IPS-NIHi7 (cell line): ENCODE results near the gene SNX5.

Source experiments
- DNase-seq: peaks from one replicate; pipeline ENCODE4 v3.0.0; 2012; ENCODE audit warnings: mixed read lengths; ENCODE audit errors: extremely low spot score

SNX5 gene

DNA sequence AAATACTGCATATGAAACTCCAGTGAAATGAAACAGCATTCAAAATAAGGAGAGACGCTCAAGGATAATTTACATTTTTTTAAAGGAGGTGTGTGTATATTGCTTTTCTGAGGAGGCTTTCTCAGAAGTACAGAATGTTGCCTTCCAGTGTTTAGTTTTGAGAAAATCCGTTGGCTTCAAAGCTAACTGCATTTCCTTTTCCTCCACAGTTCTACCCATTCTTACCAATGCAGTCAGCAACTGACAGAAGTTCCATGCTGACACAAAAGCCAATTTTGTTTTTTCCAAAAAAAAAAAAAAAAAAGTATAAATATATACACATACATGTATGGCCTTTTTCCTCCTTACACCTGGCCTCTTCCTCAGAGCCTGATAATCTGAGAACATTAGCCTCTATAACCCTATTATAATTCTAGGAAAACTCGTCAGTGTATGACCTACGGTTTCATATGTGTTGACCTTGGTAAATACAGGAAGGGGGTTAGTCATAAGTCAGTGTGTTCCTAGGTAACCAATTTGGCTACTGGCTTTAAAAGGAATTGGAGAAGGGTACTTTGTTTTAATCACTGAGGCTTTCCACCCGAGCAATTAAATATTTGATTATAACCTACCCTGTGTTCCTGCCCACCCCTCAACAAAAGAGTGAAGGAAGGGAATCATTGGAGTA is 24.4 kb upstream of the SNX5 start:
- DNase-seq: no peak

DNA sequence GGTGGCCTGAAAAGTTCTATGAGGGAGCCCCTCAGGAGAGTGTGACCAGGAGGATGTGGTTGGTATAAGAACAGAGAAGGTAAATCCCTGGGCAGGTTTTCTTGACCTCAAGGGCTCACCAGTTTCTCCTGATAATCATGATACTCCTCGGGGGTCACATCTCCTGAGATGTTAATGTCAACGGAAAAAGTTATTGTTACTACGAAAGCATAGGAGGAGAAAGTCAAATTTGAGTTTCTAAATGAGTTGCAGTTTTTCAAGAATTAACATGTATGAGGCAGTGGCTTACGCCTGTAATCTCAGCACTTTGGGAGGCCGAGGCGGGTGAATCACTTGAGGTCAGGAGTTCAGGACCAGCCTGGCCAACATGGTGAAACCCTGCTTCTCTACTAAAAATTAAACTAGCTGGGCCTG is 23.6 kb upstream of the SNX5 start:
- no peak for DNase-seq

DNA sequence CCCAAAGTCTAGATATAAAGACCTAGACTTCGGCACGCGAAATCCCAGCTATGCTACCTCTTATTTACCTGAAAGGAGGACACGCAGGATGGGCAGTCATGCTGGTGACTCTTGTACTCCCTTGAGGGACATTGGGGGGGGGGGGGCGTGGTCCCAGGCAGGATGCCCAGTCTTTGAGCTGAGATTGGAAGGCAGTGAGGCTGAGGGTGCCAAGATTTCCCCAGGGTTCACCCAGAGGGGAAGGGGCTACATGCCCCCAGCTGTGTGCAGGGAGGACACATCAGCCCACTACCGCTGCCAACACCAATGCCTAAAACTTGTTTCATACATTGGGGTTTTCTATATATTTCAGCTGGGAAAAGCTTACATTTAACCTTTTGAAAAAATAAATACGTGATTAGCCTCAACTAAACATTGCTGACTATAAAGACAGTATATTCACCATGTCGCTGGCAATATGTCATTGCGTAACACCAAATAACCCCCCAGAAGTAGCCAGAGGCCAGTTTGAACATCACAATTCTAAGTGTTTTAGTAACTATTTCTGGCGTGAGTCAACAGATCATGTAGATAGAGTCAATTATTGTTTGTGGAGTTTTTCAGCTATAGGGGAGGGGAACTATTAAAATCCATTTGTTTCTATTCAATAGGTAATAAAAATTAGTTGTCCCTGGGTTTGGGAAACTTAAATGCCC is 21.8 kb upstream of the SNX5 start:
- no peak for DNase-seq

DNA sequence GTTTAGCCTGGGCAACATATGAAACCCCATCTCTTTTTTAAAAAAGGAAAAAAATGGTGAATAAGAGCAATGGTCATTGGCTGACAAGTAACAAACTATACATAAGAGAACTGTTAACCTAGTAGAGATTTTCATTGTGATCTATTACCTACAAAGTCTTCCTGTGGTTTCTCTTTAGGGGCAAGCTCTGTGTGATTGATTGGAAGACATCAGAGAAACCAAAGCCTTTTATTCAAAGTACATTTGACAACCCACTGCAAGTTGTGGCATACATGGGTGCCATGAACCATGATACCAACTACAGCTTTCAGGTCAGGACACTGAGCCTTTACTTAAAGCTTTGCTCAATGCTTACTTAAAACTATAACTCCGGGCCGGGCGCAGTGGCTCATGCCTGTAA is 19.4 kb upstream of the SNX5 start:
- no peak for DNase-seq

DNA sequence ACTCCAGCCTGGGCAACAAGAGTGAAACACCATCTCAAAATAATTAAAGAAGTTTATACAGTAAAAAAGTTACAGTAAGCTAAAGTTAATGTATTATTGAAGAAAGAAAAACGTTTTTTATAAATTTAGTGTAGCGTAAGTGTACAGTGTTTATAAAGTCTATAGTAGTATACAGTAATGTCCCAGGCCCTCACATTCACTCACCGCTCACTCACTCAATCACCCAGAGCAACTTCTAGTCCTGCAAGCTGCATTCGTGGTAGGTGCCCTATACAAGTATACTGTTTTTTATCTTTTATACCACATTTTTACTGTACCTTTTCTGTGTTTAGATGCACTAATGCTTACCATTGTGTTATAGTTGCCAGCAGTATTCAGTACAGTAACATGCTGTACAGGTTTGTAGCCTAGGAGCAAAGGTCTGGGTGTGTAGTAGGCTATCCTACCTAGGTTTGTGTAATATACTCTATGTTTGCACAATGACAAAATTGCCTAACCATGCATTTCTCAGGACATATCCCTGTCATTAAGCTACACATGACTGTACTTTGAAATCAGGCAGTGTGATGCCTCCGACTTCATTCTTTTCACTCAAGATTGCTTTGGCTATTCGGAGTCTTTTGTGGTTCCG is 16.9 kb upstream of the SNX5 start:
- DNase-seq: no peak

DNA sequence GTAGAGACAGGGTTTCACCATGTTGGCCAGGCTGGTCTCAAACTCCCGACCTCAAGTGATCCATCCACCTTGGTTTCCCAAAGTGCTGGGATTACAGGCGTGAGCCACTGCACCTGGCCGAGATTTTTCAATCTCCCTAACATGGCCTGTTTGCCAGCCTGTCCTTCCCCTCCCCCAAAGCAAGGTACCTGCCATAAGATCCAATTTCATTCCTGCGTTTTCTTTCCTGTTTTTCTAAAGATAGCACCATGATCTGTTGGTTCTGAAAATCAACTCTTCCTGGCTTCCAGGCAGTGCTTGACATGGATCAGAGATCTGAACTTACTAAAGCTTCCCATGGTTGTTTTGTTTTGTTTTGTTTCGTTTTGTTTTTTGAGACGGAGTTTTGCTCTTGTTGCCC is 7.7 kb upstream of the SNX5 start:
- DNase-seq: no peak

DNA sequence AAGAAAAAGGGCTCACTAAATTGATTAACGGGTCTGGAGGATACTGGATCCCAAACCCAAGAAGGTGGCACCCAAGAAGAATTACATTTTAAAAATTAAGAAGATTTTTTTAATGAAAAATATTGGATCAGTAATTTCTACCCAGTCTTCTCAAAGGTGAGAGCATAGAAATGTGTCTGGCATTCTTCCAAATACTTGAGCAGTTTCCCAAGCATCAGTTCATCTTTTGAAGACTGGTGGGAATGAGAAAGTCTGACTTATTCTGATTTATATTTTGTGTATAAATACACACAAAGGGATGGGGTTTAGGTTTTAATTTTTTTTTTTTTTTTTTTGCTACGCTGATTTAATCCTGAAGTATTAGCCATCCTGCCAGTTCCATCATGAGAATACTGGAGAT is 3.5 kb upstream of the SNX5 start:
- DNase-seq: no peak

DNA sequence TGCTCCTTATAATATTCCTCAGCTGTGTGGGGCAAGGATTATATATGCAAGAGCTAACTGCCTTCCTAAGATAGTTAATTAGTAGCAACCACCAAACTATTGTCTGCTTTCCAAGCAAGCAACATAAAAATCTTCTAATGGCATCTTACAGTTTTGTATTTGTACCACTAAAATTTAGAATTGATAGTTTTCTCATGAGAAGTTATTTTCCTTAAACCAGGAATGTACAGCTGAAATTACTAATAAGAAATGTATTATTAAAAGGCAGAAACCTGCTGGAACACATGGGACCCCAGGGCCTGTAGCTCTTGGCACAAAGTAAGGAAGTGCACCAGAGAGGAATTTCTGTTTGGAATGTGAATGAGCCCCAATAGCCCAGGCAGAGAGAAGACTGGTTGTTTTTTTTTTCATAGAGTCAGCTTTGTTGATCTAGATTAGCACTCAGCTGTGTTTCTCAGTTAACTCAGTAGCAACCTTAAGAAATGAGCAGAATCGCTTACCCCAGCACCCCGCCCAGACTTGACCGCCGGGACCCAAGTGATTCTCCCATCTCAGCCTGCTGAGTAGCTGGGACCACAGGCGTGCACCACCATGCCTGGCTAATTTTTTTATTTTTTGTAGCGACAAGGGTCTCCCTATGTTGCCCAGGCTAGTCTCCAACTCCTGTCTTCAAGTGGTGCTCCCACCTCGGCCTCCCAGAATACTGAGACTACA is 2.9 kb upstream of the SNX5 start:
- DNase-seq: peak; percentile 40

DNA sequence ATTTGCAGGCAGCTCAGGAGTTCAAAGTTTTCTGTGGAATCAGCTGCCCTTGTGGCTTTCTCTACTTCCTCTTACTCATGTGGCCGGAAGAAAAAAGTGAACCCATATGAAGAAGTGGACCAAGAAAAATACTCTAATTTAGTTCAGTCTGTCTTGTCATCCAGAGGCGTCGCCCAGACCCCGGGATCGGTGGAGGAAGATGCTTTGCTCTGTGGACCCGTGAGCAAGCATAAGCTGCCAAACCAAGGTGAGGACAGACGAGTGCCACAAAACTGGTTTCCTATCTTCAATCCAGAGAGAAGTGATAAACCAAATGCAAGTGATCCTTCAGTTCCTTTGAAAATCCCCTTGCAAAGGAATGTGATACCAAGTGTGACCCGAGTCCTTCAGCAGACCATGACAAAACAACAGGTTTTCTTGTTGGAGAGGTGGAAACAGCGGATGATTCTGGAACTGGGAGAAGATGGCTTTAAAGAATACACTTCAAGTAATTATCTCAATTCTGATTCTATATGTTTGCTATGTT is 1.4 kb upstream of the SNX5 start:
- DNase-seq: peak; percentile 20

DNA sequence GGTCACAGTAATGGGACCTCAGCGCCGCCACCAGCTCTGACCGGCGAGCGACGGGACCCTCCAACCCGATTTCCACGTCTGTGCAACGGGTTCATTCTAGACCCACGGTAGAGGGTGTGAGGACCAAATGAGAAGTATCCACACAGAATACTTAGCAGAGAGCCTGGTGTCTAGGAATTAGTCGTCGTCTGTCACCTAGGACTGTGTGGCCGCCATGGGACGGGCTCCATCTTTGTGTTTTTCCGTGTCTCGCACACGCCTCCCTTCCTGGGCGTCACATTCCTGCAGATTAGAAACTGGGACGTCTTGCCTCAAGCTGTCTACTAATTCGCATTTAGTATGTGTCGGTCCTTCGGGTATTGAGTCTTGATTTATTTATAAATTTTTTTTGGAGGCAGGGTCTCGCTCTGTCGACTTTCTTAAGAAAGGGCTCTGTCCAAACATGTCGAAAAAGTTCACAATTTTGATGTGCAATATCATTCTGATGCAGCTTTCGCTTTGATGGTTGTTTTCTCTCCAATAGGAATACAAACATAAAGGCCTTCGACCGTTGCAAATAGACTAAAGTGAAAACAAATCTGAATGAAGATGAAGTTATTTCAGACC is 787 bp upstream of the SNX5 start:
- peak; percentile 39 for DNase-seq

DNA sequence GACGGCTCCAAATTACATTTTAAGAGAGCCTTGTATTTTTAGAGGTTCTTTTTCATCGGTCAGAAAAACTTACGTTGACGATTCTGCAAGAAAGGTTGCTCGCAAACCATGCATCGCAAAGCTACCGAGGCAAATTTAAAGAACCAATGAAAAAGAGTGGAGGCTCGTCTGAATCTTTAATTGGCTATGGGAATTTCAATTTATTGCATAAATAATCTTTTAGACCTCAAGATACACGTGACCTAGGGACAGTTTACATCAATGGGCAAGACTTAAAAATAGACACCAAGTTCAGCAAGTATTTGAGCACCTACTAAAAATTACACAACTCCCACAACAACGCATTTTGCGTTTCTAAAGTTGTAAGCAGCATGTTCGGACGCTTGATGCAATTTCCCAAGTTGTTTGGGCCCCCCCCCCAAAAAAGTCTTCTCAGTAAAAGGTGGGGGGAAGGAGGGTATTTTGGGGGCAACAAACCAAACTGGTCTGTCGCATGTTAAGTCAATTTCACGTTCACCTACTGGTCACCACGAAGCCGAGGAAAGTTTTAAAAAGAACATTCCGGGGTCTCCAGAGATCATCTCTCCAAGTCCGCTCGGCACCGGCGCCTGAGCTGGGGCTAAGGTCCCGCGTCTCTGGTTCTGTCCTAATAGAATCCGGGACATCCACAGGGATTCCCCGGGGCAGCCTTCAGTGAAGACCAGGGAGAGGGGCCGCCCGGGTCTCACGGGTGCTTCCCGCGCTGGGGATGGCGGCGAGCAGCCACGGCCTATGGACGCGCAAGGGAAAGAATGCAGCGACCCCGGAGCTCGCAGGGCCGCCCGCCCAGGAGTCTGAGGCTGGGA is 851 bp downstream of the SNX5 start:
- no peak for DNase-seq

DNA sequence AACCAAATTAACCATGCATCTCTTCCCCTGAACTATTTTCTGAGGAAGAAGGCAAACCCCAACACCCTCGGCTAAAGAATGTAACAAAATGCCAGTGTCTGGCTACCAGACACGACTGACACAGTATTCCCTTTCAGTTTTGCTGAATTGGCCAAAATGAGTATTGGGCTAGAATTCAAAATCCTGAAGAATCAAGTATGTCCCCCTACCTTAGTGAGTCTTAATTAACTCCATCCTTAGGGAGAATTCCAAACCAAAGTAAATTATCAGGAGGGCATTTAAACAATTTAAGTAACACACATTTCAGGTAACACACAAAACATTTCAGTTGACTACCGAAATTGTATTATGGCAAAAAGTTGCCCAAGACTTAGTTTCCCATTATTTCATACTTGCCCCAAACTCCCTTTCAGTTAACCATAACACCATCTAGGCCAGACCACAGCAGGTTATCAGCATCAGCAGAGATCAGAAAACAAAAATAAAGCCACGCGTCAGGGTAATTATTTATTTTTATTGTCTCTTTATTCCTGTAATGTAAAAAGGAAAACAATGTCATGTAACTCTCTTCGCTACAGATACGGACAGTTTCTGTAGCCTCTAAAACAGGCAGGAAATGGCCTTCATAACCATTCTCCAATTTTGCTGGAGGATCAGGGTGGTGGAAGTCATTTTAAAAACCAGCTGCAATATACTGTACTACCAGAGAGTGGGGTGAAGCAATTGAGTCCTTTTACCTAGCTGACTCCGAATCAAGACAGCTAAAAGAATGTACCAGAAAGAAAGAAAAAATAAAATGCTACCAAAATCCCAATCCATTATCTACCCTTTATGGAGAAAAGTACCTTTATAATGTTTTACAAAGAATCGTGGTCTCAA is 1.9 kb downstream of the SNX5 start:
- no peak for DNase-seq

DNA sequence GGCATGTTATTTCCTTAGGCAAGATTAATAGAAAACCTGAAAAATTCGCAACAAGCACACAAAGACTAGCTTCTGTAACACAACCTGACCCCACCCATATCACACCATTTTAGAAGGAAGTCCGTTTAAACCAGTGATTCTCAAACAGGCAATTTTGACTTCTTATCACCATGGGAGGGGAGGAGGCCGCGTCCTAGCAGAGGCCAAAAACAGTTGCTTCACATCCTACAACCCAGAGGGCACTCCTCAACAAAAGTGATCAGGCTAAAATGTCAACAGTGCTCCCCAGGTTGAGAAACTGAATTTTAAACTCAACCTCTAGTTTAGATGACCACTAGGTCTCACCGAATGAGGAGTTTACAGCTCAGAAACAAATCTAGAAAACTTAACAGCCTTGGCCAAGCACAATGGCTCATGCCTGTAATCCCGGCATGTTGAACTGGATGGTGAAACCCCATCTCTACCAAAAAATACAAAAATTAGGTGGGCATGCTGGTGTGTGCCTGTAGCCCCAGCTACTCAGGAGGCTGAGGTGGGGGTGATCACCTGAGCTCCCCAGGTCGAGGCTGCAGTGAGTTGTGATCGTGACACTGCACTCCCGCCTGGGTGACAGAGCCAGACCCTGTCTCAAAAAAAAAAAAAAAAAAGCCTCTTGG is 3.4 kb downstream of the SNX5 start:
- DNase-seq: no peak

DNA sequence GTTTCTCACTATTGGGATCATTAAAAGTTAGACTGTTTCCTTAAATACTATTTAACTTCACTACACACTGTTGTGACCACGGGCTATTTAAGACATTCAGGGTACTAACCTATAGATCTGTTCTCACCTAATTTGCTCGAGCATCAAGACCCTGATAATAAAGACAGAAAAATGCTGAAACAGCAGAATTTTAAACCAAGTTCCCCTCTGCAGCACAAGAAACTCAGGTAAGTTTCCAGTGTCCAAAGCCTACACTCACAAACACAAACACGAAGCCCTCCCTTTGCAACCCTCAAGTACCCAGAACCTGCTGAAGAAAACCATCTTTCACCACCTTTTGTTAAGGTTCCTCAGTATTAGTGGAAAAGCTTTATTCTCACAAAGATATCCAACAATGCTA is 4.0 kb downstream of the SNX5 start:
- no peak for DNase-seq

DNA sequence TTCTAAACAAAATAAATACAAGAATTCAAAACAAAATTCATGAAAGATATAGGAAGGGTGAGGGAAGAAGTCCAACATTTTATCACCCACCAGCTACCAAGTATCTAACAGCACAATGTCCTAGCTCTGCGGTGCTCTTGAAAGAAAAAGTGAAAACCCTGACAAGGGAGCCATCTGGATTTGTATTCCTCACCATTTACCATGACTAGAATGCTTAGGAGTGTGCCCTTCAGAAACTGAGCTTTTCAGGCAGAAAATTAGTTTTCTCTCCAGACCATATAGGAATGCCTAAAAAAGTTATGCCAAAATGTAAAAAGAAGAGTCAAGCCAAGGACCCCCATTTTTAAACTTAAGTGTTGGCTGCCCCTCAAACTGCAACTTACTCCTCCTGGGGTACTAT is 4.5 kb downstream of the SNX5 start:
- no peak for DNase-seq

DNA sequence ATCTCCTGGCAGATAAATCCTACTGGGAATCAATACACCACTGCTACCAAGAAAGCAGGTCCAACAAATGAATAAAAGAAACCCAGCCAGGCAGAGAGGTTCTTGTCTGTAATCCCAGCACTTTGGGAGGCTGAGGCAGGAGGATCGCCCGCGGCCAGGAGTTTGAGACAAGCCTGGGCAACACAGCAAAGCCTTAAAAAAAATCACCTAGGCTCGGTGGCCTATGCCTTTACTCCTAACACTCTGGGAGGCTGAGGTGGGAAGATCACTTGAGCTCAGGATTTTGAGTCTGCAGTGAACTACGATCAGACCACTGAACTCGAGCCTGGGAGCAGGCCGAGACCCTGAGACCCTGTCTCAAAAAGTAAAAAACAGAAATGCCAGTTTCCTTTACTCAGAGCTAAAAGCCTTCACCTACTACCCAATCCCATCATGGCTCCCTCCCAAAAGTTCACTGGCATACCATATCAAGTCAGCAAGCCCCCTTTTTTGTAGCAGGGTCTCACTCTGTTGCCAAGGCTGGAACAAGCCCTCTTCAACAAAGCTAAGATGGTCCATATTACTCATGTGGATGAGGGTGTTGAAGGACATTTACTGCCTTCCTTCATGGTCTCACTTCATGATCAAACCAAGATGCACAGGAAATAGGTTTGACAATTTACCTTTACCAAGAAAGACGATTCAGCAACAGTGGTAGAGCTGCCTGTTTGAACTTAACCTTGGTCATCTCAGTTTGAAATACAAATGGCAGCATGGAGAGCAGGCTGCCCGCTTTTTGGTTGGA is 5.3 kb downstream of the SNX5 start:
- no peak for DNase-seq

DNA sequence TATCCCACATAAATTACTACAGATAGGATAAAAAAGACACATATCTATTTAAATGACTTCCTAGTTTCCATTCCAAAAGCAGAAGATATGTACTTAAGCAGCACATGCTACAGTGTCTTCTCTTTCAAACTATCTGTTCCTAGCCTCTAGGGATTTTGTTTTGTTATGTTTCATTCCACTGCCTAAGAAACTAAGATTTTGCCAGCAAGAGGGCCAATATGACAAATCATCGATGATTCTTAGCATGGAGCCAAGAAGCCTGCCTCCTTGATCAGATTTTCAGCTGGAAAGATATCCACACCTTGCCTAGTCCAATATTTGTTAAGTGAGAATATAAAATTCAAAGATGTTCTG is 7.0 kb downstream of the SNX5 start:
- no peak for DNase-seq

DNA sequence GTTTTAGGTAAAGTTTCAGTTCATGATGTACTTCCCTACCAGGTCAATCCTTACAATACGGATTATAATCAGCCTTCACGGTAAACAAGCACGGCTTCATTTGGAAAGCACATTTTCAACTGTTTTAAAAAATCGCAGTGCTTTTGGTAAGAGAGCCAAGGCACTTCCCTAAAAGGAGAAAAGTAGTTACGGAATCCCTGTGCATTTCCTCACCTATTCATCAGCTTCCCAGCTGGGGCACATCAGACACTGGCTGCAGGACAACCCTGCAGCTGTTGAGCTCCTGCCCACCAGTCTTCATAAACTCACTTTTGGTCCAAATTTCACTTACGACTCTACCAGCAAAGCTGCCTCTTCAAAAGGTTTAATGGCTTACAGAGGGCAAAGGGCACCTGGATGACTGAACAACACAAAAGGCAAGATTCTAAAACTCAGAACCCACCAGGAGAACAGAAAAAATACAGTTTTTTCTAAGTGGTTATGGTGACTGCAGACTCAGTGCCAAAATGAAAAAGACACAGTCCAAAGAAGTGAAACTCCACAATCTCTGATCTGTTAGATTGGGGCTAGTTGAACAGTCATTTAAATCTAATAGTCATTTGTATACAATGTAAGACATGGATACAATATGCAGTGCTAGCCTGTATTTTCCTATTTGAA is 7.5 kb downstream of the SNX5 start:
- DNase-seq: no peak
